ENCODE results near the gene TTC12. TPM values are rescaled to one million over a fixed set of nuclear protein-coding genes. Genes with fewer than 3 reads are reported as not detected.

The TTC12 gene
- total and polyA plus RNA-seq, 2 donors (not counting 3 experiments of a cell fraction or from before 2014, with no cell fraction given) = 2.2 to 2.9 TPM

- no peaks in the 10 kb centered on the region for H3K36me3 ChIP-seq (ENCODE audit: control insufficient read depth in 2 of 2, extremely low read depth in 1 of 2, insufficient read depth in 2 of 2, low read length in 2 of 2)
- intact Hi-C loops (cut with micrococcal nuclease) (no loop called here), dilution Hi-C loops (cut with MboI; ENCODE audit: extremely low pct_ligation_motif_present, low sequenced_read_pairs) (no loop called here)
- H3K9me1 ChIP-seq (replicated peaks; ENCODE audit: control insufficient read depth, extremely low read depth, insufficient read depth, low read length) = no peaks in the 10 kb centered on the region
- POLR2A ChIA-PET = no interaction called here
- FAIRE-seq (no peak), DNase-seq (ENCODE audit: low read depth, low spot score) (no peak)
- no peaks in the 10 kb centered on the region for H4K20me1 ChIP-seq (replicated peaks; ENCODE audit: control insufficient read depth, extremely low read depth, insufficient read depth, low read length)
- no peak overlapping the region for H3K4me2 ChIP-seq (ENCODE audit: insufficient read depth, low read length)
- TF ChIP-seq JUN (IDR thresholded peaks at IDR 0.05; ENCODE audit: borderline replicate concordance, insufficient read depth, insufficient read length, low read depth) (no peak), FOS (IDR thresholded peaks at IDR 0.05; ENCODE audit: borderline replicate concordance, insufficient read depth, low read length) (no peak), EZH2 (IDR thresholded peaks at IDR 0.05; ENCODE audit: borderline replicate concordance, low read depth, low read length, severe bottlenecking) (no peak), CTCF (IDR thresholded peaks at IDR 0.05; ENCODE audit: extremely low read depth in 1 of 2, insufficient read depth in 1 of 2, low read depth in 1 of 2, low read length in 2 of 2) (no peak), POLR2AphosphoS5 (IDR thresholded peaks at IDR 0.05; ENCODE audit: insufficient read depth, low read depth, low read length) (no peak), POLR2A (IDR thresholded peaks at IDR 0.05; ENCODE audit: low read depth, low read length) (no peak), GATA2 (IDR thresholded peaks at IDR 0.05; ENCODE audit: insufficient read depth, insufficient read length, low read depth, low read length) (no peak)
- H3K79me2 ChIP-seq (ENCODE audit: control insufficient read depth, insufficient read depth, low read length) = no peaks in the 10 kb centered on the region
- H3K9me3 ChIP-seq (replicated peaks; ENCODE audit: control insufficient read depth, insufficient read depth, low read length) = no peaks in the 10 kb centered on the region
- CTCF ChIA-PET = interaction anchor here (2.1 kb wide), 1 partner anchor 13 kb away, joined by 5 read pairs; no protein-coding TSS in a partner anchor
- no peaks in the 10 kb centered on the region for H3K4me1 ChIP-seq (ENCODE audit: control insufficient read depth, extremely low read depth, insufficient read depth, low read length)
- H3K4me3 ChIP-seq (replicated peaks in 1 of 3; ENCODE audit: insufficient read depth in 1 of 3, low read depth in 1 of 3, low read length in 3 of 3) = no peak overlapping the region
- BruUV-seq (replicated peaks) = no TSS peak
- H3K27me3 ChIP-seq (ENCODE audit: control insufficient read depth in 2 of 2, insufficient read depth in 2 of 2, low read length in 2 of 2) = no peaks in the 10 kb centered on the region
- H3K9ac ChIP-seq (replicated peaks; ENCODE audit: extremely low read depth, insufficient read depth, low read length) = no peak overlapping the region
- no peak overlapping the region for H2AFZ ChIP-seq (ENCODE audit: low read depth, low read length)
- no peak overlapping the region for H3K27ac ChIP-seq (ENCODE audit: insufficient read depth, low read depth, low read length)
These were observed 37.9 kb upstream of the TTC12 start for GRCh38 chr11:113276466-113276865.
